CD4-positive, alpha-beta T cell treated with Interleukin-2 at 100 ng/mL for 4 hours (primary cell): Measurements from ENCODE around the gene GSK3B.
"Not testable (repeated sequence)": the region's sequence is repeated elsewhere in the genome, so short reads cannot be mapped to it uniquely, and the experiment has no call there.

ENCODE experiments used
- DNase-seq: peaks from one replicate; pipeline ENCODE4 v3.0.0-alpha.2; 2020; ENCODE audit warnings: low spot score

GSK3B gene

DNA sequence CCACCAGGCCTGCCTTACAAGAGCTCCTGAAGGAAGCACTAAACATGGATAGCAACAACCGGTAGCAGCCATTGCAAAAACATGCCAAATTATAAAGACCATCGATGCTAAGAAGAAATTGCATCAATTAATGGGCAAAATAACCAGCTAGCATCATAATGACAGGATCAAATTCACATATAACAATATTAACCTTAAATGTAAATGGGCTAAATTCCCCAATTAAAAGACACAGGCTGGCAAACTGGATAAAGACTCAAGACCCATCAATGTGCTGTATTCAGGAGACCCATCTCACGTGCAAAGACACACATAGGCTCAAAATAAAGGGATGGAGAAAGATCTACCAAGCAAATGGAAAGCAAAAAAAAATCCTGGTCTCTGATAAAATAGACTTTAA is 88.5 kb downstream of the GSK3B start:
- DNase-seq: not testable (repeated sequence)

DNA sequence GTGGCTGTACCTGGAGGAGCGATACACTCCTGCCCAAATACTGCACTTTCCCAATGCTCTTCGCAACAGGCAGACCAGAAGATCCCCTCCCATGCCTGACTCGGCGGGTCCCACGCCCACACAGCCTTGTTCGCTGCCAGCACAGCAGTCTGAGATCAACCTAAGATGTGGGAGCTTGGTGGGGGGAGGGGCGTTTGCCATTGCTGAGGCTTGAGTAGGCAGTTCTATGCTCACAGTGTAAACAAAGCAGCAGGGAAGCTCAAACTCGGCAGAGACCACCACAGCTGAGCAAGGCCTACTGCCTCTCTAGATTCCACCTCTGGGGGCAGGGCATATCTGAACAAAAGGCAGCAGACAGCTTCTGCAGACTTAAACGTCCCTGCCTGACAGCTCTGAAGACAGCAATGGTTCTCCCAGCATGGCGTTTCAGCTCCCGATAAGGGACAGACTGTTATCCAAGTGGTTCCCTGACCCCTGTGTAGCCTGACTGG is 90.2 kb downstream of the GSK3B start:
- not testable (repeated sequence) for DNase-seq

DNA sequence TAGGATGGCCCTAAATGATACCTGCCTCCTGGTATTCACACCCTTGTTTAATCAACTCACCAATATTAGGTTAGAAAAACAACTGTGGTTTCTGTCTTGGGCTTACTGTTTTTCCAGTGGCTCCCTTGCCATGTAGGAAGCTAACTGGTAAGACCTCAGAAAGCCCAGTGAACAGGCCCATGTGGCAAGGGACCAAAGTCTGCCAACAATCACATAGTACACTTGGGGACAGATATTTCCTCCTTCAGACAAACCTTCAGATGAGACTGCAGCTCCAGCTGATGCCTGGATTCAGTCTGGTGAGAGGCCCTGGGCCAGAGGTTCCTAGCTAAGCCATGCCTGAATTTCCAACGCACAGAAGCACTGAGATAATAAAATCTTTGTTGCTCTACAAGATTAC is 96.1 kb downstream of the GSK3B start:
- DNase-seq: no peak

DNA sequence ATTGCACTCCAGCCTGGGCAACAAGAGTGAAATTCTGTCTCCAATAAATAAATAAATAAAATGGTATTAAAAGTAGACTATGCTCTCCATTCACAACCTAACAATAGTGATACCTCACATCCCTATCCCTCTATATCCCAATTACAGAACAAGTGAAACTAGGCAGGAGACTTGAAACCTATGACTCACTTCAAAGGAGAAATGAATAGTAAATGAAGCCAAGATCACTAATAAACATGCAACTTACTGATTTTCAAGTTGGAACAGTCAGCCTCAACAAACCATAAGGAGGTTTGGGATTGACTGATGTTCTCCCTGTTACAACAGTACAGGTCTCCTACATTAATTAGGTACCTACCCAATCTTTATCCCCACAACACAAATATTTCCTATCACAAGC is 103.4 kb downstream of the GSK3B start:
- no peak for DNase-seq

DNA sequence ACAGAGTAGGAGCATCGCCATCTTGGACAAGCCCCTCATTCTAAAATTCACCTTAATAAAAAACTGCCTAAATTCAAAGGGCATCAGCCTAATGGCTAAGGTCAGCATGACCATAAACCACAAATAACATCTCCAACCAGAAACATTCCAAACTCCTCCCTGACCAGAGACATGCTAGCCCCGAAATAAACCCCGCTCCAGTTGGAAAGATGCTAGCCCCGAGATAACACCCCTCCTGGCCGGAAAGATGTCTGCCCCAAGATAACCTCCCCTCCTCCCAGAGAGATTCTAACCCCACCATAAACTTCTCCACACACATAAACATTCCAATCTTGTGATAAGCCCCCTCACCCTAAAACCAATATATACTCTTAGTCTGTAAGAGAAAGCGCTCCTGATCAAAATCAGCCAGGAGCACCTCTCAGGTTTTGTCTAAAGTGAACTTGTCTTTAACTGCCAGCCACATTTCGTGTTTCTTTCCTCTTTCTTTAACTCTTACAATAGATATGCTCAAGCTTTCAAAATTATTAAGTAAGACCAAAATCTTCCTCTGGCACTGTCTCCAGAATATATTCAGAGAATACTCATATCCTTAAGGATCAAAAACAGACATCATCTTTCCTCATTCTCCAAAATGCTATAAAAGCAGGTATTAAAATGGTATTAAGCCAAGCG is 104.1 kb downstream of the GSK3B start:
- no peak for DNase-seq

DNA sequence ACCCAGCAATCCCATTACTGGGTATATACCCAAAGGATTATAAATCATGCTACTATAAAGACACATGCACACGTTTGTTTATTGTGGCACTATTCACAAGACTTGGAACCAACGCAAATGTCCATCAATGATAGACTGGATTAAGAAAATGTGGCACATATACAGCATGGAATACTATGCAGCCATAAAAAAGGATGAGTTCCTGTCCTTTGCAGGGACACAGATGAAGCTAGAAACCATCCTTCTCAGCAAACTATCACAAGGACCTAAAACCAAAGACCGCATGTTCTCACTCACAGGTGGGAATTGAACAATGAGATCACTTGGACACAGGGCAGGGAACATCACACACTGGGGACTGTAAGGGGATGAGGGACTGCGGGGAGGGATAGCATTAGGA is 107.4 kb downstream of the GSK3B start:
- DNase-seq: not testable (repeated sequence)

DNA sequence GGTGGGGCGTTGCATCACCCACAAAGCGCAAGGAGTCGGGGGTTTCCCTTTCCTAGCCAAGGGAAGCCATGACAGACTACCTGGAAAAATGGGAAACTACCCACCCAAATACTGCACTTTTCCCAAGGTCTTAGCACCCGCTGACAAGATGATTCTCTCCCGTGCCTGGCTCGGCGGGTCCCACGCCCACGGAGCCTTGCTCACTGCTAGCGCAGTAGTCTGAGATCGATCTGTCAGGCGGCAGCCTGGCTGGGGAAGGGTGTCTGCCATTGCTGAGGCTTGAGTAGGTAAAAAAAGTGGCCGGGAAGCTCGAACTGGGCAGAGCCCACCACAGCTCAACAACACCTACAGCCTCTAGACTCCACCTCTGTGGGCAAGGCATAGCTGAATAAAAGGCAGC is 112.9 kb downstream of the GSK3B start:
- DNase-seq: no peak

DNA sequence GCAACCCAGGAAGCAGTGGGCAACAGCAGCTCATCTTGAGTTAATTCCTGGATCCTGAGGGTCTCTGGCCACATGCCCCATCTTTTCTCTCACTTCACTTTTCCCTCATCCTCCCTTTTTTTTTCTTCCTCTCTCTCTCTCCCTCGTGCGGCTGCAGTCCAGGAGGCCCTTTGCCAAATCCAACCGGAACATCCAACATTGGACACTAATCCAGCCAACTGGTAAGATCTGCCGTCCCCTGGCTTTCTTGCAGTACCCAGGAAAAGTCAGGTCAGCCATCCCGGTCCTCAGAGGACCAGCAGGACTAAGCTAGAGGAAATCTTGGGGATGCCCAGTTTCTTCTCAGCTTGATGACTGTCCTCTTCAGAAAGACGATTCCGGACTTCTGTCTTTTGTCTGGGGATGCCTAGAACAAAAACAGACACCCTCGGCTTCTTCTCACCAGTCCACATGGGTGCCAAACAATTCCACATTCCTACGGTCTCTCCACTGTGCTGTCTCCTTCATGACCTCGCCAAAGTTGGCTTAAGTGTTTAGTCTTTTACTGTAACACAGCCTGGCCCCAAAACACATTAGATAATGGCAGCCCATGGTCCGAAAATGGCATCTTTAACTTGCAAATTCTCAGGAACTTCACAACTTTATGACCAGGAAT is 115.6 kb downstream of the GSK3B start:
- no peak for DNase-seq

DNA sequence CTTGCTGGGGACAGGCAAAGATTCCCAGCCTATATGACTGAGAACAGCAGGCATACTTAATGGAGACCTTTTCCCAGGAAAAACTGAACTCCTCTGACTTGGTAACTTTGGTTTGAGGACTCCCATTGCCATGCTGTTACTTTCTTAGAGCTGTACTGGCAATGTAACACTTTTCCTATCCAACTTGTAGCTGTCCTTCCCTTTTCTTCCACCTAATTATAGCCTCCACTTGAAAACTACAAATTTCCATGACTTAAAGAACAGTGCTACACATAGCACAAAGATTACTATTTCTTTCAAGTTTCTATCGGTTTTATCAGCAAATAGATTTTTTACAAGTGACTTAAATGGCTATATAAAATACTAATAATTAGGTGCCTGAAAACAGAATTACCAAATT is 116.9 kb downstream of the GSK3B start:
- DNase-seq: no peak

DNA sequence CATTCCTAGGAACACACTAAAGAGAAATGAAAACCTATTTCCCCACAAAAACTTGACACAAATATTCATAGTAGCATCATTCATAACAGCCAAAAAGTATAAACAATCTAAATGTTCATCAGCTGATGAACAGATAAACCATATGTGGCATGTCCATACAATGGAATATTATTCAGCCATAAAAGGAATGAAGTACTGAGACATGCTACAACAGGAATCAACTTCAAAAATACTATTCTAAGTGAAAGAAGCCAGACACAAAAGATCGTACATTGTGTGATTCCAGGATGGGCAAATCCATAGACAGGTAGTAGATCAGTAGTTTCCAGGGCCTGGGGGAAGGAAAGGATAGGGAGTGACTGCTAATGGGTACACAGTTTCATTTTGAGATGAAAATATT is 118.0 kb downstream of the GSK3B start:
- DNase-seq: no peak

DNA sequence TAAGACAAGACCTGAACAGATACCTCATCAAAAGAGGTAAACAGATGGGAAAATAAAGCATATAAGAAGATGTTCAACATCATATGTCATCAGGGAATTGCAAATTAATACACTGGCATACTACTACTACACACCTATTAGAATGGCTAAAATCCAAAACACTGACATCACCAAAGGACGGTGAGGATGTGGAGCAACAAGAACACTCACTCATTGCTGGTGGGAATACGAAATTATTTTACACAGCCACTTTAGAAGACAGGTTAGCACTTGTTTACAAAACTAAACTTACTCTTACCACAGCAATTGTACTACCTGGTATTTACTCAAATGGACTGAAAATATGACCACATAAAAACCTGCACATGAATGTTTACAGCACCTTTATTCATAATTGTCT is 119.6 kb downstream of the GSK3B start:
- no peak for DNase-seq

DNA sequence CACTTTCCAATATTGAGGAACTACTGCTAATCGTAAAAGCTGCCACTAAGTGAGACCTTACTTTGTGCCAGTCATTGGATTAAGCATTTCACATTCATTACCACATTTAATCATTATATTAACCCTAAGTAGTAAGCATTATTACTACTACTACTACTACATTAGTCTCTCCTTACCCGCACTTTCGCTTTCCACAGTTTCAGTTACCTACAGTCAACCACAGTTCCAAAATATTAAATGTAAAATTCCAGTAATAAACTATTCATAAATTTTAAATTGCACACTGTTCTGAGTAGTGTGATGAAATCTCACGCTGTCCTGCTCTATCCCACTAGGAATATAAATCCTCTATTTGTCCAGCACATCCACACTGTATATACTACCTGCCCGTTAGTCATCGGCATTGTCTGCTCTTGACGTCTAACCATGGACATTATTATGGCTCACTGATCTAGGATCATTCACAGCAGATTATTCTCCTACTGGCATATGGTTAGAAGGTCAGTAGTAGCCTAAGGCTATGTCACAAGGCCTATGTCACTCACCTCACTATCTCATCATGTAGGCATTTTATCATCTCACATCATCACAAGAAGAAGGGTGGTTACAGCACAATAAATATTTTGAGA is 121.1 kb downstream of the GSK3B start:
- DNase-seq: no peak

DNA sequence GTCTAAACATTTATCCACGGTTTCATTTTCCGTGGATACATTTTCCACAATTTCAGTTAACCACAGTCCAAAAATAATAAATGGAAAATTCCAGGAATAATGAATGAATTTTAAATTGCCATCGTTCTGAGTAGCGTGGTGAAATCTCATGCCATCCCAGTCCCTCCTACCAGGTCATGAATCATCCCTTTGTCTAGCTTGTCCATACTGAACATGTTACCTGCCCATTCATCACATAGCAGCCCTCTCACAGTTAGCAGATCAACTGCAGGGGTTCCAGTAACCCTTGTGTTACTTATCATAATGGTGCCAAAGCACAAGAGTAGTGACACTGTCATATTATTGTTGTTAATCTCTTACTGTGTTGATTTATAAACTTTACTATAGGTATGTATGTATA is 124.5 kb downstream of the GSK3B start:
- DNase-seq: no peak

DNA sequence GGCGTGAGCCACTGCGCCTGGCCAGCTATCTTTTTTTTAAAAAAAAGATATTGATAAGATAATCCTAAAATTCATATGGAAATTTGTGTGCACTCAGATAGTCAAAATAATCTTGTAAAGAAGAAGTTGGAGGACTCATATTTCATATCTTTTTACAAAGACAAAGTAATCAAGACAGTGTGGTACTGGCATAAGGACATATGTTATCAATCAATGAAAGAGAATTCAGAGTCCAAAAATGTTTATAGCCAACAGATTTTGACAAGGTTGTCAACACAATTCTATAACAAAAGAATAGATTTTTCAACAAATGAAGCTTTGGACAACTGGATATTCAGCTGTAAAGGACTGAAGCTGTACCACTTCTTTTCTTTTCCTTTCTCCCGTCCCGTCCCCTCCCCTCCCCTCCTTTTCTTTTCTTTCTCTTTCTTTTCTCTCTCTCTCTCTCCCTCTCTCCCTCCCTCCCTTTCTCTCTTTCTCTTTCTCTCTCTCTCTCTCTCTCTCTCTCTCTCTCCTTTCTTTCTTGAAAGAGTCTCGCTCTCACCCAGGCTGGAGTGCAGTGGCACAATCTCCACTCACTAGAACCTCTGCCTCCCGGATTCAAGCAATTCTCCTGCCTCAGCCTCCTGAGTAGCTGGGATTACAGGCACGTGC is 126.8 kb downstream of the GSK3B start:
- DNase-seq: no peak

DNA sequence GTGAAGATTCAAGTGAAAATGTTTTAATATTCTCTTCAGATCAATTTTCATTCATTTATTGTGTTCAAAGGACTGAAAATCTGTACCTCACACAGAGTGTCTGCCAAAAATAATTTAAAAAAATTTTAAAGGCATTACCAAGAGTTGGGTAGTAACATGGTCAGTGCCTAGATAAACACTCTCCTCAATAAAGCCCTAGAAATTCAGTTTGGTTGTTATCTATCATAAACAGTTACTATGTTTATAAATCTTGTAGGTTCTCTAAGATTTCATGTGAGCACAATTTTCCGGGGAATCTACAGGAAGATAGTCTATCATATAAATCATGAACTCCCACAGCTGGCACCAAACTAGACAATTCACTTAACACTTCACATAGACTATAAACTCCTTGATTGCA is 128.6 kb downstream of the GSK3B start:
- DNase-seq: no peak

DNA sequence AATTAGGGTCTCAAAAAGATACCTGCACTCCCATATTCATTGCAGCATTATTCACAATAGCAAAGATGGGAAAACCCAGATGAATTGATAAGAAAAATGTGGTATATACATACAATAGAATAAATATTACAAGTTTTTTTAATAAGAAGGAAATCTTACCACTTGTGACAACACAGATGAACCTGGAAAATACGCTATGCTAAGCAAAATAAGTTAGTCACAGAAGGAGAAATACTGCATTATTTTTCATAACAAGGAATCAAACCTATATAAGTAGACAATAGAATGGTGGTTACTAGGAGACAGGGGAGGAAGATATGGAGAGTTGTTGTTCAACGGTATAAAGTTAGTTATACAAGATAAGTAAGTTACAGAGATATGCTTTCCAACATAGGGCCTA is 130.0 kb downstream of the GSK3B start:
- DNase-seq: no peak

DNA sequence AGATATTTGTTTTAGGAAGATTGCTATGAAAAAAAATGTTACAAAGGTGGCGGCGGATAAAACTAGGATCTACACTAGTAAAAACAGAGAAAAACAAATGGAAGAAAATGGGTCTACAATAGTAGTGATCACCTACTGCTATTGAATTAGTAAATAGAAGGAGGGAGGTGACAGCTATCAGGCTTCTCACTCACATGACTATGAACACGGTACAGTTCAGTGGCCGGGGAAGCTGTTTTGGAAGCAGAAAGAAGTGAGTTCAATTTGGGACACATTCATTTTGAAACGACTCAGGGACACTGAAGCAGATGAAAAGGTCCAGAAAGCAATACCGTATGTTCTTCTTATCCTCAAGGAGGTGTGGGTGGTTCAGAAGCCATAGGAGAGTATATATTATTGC is 138.3 kb downstream of the GSK3B start:
- DNase-seq: no peak

DNA sequence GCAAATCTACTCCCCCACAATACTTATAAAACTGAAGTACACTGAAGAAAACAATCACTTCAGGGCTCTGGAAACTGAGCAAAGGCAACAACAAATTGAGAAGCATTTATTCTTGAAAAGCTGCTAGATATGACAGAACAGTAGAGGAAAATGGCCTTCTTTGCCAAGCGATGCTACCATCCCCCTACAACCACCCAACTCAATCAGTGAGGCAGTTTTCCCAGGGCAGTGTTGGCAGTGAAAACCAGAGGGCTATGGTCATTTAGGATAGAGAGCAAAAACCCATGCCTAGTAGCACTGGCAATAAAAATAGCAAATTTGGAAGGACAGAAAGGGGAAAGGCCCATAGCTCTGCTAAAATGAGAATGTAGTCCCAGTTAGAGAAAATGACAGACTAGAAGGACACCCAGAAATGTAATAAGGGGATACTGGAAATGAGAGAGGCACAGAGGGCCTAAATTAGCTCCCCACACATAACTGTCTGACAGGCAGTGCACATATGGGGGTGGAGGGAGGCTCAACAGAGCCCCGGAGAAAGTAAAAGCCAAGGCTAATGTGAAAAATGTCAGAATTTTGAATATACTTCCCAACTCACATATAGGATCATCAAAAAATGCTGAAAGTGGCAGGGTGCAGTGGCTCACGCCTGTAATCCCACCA is 143.5 kb downstream of the GSK3B start:
- no peak for DNase-seq

DNA sequence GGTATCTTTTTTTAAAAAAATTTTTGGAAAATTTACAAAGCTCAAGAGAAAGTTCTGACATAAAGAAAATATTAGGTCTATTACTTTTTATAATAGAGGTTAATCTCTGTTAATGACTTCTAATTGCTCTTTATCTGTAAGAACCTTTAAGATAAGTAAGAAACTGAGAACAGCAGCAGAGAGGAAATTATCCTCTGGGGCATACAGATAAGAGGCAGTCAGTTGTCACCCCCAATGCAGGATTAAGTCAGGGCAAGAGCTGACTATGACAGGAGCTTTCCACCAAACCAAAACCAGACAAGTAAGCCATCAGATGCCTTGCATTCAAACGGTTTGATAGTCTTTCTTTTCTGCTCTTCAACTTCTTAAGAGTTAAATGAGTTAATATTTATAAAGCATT is 149.0 kb downstream of the GSK3B start:
- DNase-seq: no peak

DNA sequence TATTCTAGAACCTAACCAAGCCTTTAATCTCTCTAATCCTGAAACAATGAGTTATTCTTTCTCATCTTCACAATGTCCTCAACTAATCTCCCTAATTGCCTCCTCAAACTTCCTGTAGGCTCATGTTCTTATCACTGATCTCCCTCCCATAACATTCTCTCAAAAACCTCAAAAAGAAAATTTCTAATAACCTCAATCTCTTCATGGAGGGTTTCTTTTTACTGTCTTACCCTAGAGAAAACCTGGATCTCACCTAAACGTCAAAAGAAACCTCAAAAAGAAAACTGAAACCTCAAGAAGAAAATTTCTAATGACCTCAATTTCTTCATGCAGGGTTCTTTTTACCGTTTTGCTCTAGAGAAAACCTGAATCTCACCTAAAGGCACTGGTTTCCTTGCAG is 150.2 kb downstream of the GSK3B start:
- DNase-seq: no peak

DNA sequence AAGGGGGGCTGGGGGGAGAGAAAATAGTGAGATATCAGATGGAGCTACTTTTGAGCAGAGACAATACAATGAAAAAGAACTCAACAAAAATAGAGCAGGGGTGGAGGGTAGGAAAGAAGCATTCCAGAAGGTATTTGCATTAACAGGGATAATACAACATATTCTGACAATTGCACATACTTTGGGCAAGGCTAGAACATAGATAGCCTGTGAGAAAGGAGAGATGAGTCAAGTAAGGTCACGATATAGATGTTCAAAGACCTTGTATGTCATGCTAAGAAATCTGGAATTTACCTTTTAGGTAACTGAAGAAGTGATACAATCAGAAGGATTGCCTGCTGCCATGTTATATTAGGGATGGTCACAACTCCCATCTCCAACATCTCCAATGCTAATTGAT is 155.2 kb downstream of the GSK3B start:
- DNase-seq: no peak

DNA sequence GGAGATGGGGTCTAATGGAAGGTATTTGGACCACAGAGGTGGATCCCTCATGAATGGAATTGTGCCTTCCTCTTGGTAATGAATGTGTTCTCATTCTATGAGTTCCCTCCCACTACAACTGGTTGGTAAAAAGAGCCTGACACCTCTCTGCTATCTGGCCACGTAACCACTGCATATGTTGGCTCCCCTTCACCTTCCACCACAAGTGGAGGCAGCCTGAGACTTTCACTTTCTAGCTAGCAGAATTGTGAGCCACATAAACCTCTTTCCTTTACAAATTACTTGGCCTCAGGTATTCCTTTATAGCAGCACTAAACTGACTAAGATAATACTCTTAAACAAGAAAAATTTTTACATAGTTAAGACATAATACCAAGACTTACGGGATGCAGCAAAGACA is 157.0 kb downstream of the GSK3B start:
- DNase-seq: peak; percentile 48
